Measurements from ENCODE around the gene DDAH2.

DDAH2 gene

GRCh38 chr6:31691078-31691463 is 38.0 kb downstream of the DDAH2 start:
- H3K4me3 ChIP-seq (ENCODE audit: low read depth, low read length, poor library complexity, severe bottlenecking): no peak overlapping the region
- TF ChIP-seq CTCF (IDR thresholded peaks at IDR 0.05; ENCODE audit: low read length) (no peak), EZH2 (IDR thresholded peaks at IDR 0.05; ENCODE audit: borderline replicate concordance, low read length) (no peak)
- no peak overlapping the region for H3K27ac ChIP-seq (ENCODE audit: low read depth, low read length, poor library complexity, severe bottlenecking)
- peaks cover 8% of the 10 kb centered on the region for H3K4me1 ChIP-seq (ENCODE audit: insufficient read depth, low read length, severe bottlenecking)
- H3K4me2 ChIP-seq (ENCODE audit: low read length): no peak overlapping the region
- no peaks in the 10 kb centered on the region for H3K9me2 ChIP-seq (ENCODE audit: low read depth, low read length)
- no peaks in the 10 kb centered on the region for H3K27me3 ChIP-seq (ENCODE audit: insufficient read depth, low read length)
- H4K20me1 ChIP-seq (ENCODE audit: insufficient read depth, low read length): no peaks in the 10 kb centered on the region
- no peaks in the 10 kb centered on the region for H3K79me2 ChIP-seq (ENCODE audit: insufficient read depth, low read length)
- no peaks in the 10 kb centered on the region for H3K9me3 ChIP-seq (ENCODE audit: low read length)
- H3K36me3 ChIP-seq (ENCODE audit: insufficient read depth, low read length): peaks cover 73% of the 10 kb centered on the region
- H3K9ac ChIP-seq (ENCODE audit: low read length): no peak overlapping the region
- H3F3A ChIP-seq (ENCODE audit: insufficient read depth, low read length): no peaks in the 10 kb centered on the region
- no peak overlapping the region for H2AFZ ChIP-seq (ENCODE audit: low read length)

GRCh38 chr6:31690231-31691077 is 38.6 kb downstream of the DDAH2 start:
- H3K4me2 ChIP-seq (ENCODE audit: low read length): no peak overlapping the region
- TF ChIP-seq CTCF (IDR thresholded peaks at IDR 0.05; ENCODE audit: low read length): no peak
- no peak for TF ChIP-seq EZH2 (IDR thresholded peaks at IDR 0.05; ENCODE audit: borderline replicate concordance, low read length)
- H3K79me2 ChIP-seq (ENCODE audit: insufficient read depth, low read length): no peaks in the 10 kb centered on the region
- H3F3A ChIP-seq (ENCODE audit: insufficient read depth, low read length): no peaks in the 10 kb centered on the region
- no peaks in the 10 kb centered on the region for H4K20me1 ChIP-seq (ENCODE audit: insufficient read depth, low read length)
- no peak overlapping the region for H2AFZ ChIP-seq (ENCODE audit: low read length)
- no peaks in the 10 kb centered on the region for H3K9me2 ChIP-seq (ENCODE audit: low read depth, low read length)
- no peaks in the 10 kb centered on the region for H3K9me3 ChIP-seq (ENCODE audit: low read length)
- no peak overlapping the region for H3K27ac ChIP-seq (ENCODE audit: low read depth, low read length, poor library complexity, severe bottlenecking)
- peaks cover 8% of the 10 kb centered on the region for H3K4me1 ChIP-seq (ENCODE audit: insufficient read depth, low read length, severe bottlenecking)
- no peak overlapping the region for H3K9ac ChIP-seq (ENCODE audit: low read length)
- H3K36me3 ChIP-seq (ENCODE audit: insufficient read depth, low read length): peaks cover 78% of the 10 kb centered on the region
- no peak overlapping the region for H3K4me3 ChIP-seq (ENCODE audit: low read depth, low read length, poor library complexity, severe bottlenecking)
- no peaks in the 10 kb centered on the region for H3K27me3 ChIP-seq (ENCODE audit: insufficient read depth, low read length)

GRCh38 chr6:31689249-31690110 is 39.6 kb downstream of the DDAH2 start:
- peaks cover 69% of the 10 kb centered on the region for H3K36me3 ChIP-seq (ENCODE audit: insufficient read depth, low read length)
- TF ChIP-seq EZH2 (IDR thresholded peaks at IDR 0.05; ENCODE audit: borderline replicate concordance, low read length) (no peak), CTCF (IDR thresholded peaks at IDR 0.05; ENCODE audit: low read length) (peak; percentile 61; the same call in 1 of the 2 replicates)
- peaks cover 8% of the 10 kb centered on the region for H3K4me1 ChIP-seq (ENCODE audit: insufficient read depth, low read length, severe bottlenecking)
- H3K9ac ChIP-seq (ENCODE audit: low read length): no peak overlapping the region
- no peaks in the 10 kb centered on the region for H3K9me3 ChIP-seq (ENCODE audit: low read length)
- no peaks in the 10 kb centered on the region for H3K27me3 ChIP-seq (ENCODE audit: insufficient read depth, low read length)
- H3K79me2 ChIP-seq (ENCODE audit: insufficient read depth, low read length): no peaks in the 10 kb centered on the region
- no peaks in the 10 kb centered on the region for H3K9me2 ChIP-seq (ENCODE audit: low read depth, low read length)
- no peaks in the 10 kb centered on the region for H4K20me1 ChIP-seq (ENCODE audit: insufficient read depth, low read length)
- no peak overlapping the region for H3K4me3 ChIP-seq (ENCODE audit: low read depth, low read length, poor library complexity, severe bottlenecking)
- no peak overlapping the region for H2AFZ ChIP-seq (ENCODE audit: low read length)
- H3K4me2 ChIP-seq (ENCODE audit: low read length): no peak overlapping the region
- H3K27ac ChIP-seq (ENCODE audit: low read depth, low read length, poor library complexity, severe bottlenecking): no peak overlapping the region
- H3F3A ChIP-seq (ENCODE audit: insufficient read depth, low read length): no peaks in the 10 kb centered on the region

Data from OCI-LY1 (cell line).